Colon (tissue), 2 donors: ENCODE data around the gene MYO1B.

ENCODE experiments used
- FAIRE-seq: peaks from 2 replicates; lab custom pipeline; 2012; peaks lifted over from hg19 to GRCh38; lab: Jason Lieb, UNC
- donor health status: control.
- donor health status: control.

MYO1B gene

DNA sequence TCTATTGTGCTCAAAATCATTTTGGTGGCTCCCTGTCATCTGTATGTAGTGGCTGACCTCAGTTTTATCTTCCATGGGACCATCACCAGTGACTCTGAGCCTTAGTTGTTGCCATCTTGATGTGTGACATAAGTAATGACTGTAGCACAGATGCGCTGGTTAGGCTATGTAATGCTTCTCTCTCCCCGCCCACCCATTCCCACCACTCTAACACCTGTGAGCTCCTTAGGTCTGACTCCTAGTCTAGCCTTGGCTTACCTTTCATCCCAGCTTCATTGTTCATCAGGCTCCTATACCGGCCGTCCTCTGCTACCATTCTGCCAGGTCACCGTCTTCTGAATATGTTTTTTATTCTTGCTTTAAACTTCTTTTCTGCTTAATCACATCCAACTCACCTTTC, 17.2 kb downstream of the MYO1B start:
- FAIRE-seq, result no peak

DNA sequence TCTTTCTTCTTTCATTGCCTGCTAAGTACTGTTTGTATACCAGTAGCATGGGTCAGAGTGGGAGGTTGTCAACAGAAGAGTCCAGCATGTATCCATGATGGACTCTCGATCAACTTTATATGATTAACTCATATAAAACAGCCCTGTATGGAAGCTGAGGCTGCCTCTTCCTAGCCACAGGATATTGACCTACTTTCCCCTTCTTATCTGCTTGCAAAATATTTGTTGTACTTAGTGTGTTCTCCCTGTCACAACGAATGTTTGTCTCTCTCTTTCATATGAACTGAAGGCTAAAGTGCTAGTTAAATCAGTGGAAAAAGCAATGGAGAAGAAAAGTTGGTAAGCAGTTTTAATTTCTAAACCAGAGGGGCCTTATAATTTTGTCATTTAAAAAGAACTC, 17.8 kb downstream of the MYO1B start:
- FAIRE-seq, result no peak

DNA sequence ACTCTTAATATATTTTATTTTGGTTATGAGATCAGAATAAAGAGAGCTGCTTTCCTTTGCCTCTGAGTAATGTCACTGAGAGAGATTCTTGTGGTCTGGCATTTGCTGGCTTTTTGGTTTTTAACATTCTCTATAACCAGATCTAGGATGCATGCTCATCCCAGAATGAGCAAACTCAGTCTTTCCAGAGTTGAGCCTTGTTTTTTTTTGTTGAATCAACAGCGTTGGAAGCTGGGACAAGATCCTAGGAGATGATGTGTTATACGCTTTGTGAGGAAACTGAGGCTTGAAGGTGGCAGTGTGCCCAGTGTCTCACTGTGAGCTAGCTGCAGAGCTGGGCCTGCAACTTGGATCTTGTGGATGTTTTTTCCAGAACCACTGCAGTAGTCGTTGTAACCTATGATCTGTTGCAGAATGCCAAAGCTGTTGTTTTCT, 19.5 kb downstream of the MYO1B start:
- no peak for FAIRE-seq

DNA sequence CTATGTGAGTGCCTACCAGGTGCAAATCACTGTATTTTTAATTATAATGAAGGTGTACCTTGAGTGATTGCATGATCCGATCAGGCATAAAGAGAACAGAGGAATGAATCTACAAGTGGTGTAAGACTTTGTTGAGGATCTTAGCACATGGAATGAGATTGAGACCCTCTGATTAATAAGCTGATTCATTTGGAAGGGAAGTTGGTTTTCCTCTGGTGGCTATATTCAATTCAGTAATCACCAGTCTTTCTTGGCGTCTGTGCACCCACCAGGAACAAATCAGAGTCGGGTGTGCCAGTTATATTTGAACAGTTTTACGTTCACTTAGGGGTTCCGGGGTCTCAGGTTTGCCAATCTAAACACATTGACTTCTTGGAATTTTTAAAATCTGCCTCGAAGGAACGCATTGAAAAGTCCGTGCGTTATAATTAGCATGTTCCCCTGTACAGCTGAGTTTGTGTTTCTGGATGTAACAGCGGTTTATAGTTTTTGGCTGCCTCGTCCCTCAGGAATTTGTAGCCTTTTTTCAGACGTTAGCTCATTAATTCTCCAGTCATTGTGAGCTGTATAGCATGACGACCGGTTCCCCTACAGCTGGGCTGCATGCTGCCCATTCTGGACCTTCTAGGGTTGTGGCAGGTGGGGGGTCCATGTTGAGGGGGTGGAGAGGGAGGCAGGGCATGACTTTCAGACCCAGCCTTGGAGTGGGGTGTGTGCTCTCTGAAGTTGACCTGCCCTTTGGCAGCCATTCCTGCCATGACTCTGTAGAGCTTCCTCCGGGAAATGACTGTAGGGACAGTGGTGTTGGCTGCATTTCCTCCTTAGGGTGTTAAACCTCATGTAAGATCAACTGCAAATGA, 20.3 kb downstream of the MYO1B start:
- no peak for FAIRE-seq

DNA sequence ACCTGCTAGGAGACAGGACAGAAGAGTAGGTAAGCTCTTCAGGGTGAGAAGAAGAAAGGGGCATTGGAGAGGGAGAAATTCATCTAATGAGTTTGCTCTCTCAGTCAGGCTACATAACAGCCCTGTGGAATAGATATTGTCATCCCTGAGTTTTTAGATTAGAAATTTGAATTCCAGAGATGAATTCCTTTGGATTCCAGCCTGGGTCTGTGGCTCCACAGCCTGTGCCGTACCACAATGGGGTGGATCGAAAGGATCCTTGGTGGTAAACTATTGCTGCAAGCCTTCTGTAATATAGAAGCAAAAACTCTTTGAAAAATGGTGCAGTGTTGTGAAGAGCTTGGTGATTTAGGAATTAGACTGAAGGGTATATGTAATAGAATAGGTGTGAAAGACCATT, 21.0 kb downstream of the MYO1B start:
- no peak for FAIRE-seq

DNA sequence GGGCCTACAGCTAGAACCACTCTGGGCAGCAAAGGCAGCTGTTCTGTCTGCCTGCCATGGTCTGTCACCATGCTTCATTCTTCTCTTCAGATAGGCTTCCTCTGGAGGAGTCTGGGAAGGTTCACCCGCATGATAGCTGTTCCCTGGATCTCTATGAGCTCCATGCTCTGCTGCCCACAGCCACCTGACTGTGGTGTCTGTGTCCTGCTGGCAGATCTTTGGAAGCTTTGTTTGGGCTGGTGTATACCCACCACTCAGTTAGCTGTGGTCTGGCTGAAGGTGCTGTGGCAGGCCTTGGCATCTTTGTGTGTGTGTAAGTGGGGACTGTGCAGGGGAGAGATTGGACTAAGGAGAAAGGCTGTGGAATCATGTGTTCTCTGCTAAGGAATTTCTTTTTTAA, 23.4 kb downstream of the MYO1B start:
- no peak for FAIRE-seq

DNA sequence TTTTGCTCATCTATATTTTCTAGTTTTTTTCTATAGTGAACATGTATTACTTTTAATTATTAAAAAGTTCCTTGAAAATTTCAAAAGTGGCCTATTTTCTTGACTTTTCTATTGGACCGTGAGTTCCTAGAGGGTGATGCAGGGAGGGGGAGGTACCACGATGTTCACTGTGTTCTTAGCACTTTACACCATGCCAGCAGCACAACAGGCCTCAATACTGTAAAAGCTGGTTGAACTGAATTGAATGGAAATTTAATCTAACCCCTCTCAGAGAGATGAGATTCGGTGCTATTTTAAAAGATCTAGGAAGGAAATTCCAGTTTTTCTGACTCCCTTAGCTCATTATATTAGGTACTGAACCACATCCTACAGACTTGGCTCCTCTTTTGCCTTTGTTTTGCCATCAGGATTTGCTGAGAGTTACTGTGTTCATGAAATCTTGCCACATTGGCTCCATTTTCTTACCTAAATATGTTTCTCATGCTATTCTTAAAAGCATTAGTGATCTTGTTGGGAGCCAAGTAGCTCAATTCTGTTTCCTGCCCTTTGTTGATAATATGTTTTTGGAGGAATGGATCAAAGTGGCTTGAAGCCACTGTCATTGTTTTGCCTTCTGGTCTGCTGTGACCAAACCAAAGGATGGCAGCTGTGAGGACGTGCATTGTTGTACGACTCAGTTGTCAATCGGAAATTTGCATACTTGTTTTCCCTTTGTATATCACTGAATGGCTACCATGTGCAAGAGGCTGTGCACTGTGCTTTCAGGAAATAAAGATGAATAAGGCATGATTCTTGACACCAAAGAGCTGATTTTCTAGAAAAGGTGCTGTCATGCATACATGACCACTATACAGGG, 25.3 kb downstream of the MYO1B start:
- FAIRE-seq, result no peak

DNA sequence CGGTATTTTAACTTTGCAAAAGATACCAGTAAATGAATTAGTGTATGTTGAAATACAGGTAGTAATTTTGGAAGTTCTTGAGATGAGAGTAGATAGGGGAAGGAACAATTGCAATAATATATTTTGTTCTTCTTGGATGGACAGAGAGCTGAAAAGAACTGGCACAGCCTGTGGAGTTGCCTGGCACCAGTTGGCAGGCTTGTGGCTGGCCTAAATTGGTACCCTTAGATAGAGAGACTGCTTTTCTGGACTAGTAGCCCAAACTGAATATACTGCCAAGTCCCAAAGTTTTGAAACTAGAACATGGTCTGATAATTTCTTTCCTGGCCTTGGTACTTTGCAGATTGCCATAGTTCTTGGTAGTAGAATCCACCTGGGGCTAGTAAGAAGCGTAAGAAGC, 26.9 kb downstream of the MYO1B start:
- FAIRE-seq, result no peak

DNA sequence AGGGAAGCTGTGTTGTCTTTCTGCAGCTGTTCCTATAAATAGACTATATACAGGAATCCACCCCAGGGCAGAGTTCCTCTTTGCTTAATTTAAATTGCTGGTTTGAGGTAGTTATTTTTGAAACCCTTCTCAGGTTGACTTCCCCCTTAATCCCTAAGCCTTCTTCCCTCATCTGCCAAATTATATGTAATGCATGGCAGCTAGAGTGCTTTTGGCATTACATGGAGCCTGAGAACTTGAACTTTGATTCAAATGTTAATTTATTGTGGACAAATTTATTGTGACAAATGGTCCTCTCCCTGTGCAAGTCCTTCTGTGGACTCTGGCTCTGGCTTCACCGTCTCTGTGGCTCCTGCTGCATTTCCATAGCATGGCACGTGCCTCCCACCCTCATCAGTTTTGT, 29.2 kb downstream of the MYO1B start:
- no peak for FAIRE-seq

DNA sequence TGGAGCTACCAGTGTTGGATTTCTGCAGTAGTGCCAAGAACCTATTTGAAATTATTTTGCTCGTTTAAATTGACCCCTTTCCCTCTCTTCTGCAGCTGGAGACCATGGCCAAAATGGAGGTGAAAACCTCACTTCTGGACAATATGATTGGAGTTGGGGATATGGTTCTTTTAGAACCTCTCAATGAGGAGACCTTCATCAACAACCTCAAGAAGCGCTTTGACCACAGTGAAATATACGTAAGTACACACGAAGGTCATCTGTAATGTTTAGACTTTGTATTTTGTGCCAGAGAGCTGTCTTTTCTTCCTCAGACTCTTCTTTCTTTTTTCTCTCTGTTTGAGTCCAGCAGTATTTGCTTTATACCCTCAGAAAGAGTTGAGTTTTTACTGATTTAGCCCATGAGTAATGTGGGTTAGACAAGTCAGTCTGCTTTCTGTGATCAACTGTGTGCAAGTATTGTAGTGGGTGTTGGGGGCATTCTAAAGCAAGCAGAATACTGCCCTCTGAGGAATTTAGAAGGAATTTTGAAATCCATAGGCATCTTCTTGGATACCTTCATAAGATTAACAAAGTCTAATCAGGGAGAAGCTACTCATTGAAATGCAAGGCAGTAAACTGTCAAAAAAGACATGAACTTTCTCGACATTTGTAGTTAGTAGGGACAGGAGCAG, 31.7 kb downstream of the MYO1B start:
- FAIRE-seq, result no peak

DNA sequence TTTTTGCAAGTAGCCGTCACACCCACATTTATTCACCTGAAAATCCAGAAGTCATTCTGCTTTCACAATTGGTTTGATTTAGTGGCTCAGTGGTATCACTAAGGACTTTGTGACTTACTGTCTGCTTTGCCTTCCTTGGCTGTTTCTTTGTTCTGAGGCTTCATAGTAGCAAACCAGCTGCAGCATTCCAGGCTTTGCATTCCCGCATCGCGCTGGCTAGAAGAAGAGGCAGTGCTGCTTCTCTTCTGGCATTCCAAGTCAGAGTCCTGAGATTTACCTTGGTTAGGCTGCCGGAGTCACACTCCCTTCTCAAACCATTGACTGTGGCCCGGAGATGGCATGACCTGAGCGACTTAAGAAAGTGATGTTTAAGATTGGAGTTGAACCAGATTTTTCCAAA, 35.1 kb downstream of the MYO1B start:
- no peak for FAIRE-seq

DNA sequence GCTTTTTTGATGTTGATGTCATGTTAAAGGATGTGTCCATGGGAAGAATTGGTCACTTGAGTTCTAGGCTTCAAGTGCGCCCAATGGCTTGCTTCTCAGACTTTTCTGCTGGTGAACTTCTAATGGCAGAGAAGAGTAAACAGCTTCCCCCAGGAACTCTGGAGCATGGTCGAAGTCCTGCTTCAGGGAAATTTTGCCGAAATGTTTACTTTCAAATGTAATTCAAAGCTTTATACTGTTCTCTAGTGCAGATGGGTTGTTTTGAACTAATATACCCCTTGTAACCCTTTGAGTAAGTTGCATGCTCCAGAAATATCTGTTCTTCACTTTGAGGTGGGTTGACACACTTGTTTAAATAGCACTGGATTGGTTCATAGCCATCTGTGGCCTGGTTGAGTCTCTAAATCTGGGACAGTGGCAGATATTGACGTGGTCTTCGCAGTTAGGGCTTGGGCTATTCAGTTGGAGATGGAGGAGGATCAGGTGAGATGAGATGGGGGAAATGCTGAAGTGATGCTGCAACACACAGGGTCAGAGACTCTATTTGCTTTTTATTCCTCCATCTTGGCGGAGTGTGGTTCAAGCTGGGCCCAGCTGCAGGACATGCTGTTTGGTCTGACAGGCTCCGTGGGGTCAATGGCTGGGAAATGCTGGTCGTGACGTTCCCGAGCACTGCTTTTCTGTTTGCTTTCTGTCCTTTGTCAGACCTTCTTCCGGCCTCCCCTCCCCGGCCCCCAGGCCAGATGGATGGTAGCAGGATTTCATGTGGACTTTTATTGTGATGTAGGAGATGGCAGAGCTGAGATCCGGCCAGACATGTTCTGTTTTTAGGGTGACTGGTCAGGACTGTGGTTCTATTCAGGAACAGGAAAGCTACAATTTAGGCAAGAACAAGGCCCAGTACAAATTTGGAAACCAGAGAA, 35.9 kb downstream of the MYO1B start:
- FAIRE-seq, result no peak

DNA sequence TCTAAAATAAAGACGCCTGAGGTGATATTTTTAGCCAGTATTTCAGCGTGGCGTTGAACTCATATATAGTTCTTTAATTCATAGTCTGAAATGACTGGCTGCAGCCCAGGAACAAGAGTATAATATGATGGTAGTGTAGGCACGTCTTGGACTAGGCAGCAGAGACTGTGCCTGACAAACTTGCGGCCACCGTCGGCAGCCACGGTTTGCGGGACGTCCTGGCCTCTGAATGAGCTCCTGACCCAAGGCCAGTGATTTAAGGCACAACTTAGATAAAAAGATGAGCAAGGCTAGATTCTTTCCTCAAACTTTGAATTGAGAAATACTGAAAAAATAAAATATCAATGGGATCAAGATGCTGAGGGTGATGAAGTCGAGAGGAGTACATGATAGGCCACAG, 40.0 kb downstream of the MYO1B start:
- FAIRE-seq, result no peak

DNA sequence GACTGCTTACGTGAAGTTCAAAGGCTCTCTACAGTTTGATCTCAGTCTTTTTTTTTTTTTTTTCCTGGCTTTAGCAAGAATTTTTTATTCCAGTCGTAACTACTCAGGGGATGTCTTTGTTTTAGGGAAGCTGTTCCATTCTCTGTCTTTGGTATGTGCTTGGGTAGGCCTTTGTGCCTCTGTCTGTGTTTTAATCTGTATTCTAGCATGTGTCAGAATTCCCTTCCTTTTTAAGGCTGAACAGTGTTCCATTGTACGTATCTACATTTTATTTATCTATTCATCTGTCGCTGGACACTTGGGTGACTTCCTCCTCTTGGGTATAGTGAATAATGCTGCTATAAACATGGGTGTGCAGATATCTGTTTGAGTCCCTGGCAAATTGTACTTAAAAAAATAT, 42.6 kb downstream of the MYO1B start:
- no peak for FAIRE-seq

DNA sequence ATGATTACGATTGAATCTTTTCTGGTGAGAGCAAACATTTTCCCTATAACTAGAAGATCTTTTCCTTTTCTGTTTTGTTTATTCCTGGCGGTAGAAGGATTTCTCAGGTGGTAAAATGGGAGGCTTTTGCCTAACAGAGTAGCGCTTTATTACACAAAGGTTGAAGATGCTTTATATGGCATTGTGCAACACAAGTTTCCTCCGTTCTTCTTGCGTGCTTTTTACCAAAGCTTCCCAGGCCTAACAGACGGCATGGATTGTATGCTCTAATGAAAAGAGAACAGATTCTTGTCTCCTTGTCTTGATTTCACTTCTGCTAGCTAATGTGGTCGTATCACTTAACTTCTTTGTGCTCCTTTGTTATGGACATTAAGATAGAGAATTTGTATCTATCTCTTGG, 43.8 kb downstream of the MYO1B start:
- no peak for FAIRE-seq

DNA sequence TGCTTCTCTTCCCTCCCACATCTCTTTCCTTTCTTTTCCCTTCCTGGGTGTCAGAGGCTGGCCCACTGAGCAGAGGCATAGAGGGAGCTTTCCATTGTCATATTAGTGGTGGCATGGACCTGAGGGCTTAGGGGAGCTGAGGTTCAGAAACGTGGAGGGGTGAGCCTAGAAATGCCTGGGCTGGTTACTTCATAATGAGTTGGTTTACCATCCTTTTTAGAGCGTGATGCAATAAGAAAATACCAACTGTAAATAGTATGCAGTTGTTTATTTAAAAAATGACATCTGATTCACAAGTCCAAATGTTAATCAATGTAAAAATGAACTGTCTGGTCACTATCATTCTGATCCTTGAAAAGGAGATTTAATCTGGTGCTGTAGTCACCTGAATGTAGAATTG, 46.3 kb downstream of the MYO1B start:
- FAIRE-seq, result no peak

DNA sequence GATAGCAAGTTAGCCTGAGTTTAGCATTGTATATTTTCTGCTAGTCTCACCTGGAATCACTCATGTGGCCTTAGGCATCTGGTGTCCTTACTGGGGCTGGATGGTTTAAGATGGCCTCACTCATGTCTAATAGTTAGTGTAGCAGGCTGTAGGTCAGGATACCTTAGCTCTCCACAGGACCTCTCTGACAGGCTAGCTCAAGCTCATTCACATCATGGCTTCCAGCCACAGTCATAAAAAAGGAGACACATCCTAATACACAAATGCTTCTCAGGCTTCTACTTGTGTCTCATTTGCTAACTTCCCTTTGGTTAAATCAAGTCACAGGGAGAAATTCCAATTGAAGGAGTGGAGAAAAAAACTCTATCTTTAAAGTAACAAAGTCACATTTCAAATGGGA, 47.7 kb downstream of the MYO1B start:
- FAIRE-seq, result no peak

DNA sequence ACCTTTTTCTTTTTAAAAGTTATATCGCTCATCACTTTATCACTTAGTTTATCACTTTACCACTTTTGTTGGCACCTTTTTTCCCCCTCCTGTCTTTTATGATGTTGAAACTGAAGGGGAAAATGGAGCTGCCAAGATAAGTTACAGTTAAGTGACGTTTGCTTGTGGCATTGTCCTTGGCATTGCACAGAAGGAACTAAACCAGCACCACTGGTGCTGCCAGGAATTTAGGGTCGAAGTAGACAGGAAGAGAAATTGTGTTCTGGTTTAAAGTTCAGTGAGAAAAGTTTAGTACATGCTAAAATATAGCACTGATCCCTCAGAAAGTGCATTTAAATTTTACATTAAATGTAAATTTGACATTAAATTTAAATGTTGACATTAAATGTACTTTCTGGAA, 49.9 kb downstream of the MYO1B start:
- FAIRE-seq, result no peak

DNA sequence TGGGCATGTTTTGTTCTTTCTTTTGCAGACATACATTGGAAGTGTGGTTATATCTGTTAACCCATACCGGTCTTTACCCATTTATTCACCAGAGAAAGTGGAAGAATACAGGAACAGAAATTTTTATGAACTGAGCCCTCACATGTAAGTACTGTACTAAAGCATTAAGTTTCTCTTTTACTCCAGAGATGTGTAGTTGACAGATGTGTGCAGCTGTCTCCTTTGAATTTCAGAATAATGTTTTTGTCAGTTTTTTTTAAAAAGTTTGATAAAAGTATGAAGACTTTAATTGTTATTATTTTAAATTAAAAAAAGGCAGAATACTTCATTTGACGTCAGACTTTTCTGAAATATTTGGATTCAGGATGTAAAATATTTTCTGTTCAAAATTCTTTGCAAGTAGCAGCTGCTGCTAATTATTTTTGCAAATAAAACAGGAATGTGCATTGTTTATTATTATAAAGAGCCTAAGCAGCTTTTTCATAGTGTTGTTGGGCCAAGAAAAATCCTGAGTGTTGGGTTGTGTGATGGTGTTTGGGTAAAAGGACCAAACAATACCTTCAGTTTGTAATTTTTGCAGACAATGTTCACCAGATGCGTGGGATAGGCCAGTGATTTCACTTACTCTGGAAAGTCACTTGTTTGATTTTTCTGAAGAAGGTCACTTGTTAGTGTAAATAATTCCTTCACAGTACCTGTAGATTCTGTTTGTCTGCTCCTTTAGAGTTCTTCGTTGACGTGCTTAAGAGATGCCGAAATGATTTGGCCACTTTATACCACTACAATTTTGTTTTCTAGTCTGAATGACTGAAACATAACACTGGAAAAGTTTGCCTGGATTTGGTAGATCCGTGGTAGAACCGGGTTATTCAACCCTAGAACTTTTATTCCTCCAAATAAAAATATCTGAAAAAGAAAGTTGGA, 51.1 kb downstream of the MYO1B start:
- no peak for FAIRE-seq

DNA sequence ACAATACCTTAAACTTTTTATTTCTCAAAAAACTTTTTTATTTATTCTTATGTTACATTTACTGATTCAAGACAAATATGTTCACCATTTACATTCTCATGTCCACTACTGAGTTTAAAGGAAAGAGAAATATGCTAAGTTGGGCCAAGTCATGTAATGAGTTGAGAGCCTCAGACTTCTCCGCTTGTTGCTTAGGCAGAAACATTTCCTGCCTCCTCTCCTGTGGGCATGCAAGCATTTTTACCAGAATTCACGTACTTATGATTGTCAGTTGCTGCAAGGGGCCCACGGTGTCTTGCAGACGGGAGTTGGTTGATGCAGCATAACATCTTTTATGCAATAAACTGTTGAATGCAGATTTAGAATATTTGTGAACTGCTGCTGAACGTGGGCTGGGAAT, 51.8 kb downstream of the MYO1B start:
- no peak for FAIRE-seq

DNA sequence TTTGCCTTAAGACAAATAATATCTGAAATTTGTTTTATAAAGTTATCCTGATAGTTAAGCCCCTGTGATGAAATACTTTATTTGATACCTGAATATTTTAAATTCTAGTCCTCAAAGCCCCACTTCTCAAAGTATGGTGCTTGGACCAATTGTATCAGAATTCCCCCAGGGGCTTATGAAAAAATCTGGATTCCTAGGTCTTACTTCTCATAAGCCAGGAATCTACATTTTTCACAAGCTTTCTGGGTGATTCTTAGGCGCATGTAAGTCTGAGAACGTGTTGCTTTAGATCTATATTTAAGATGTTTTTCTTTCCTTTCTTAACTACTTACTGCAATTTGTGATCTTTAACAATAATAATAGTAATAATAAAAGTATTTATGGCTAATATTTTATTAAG, 53.1 kb downstream of the MYO1B start:
- FAIRE-seq, result no peak
